ENCODE data around the gene GABBR1.

Gene GABBR1

DNA sequence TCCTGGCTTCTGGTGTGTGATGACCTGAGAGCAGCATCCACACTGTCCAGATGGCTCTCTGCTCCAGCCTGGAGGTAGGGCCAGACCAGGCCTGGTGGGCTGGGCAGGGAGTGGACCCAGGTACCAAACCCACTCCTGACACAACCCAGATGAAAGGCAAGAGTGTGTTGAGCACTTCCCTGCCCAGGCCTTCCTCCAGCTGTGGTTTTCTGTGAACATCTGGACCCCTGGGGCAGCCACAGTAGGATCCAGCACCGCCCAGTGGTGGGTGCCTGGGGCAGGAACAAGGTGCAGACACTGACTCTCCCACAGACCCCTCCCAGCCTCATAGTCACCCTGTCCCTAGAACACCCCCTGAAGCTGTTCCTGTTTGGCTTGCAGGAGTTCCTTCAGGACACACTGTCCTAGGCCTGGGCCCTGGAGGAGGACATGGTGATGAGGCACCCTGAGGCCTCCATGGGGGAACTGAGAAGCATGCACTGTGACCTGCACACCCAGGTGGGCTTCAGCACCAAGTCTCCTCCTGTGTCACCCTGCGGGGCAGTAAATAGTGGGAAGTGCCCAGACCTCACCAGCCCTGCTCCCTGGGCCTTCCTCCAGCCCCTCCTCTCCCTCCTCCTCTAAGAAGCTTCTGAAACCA lies 102.2 kb downstream of the GABBR1 start:
- FAIRE-seq, result no peak

GRCh38 chr6:29529956-29530355 lies 103.0 kb downstream of the GABBR1 start:
- FAIRE-seq (no peak), DNase-seq (ENCODE audit: extremely low spot score, insufficient read length, low read depth) (no peak)

More for the DNA sequence above, 102.2 kb downstream of the GABBR1 start:
- no peak for DNase-seq (ENCODE audit: extremely low spot score, insufficient read length, low read depth)

- DNase-seq (ENCODE audit: extremely low spot score, insufficient read length, low read depth) (no peak), FAIRE-seq (no peak)
These were observed 103.9 kb downstream of the GABBR1 start for GRCh38 chr6:29528988-29529560.

DNA sequence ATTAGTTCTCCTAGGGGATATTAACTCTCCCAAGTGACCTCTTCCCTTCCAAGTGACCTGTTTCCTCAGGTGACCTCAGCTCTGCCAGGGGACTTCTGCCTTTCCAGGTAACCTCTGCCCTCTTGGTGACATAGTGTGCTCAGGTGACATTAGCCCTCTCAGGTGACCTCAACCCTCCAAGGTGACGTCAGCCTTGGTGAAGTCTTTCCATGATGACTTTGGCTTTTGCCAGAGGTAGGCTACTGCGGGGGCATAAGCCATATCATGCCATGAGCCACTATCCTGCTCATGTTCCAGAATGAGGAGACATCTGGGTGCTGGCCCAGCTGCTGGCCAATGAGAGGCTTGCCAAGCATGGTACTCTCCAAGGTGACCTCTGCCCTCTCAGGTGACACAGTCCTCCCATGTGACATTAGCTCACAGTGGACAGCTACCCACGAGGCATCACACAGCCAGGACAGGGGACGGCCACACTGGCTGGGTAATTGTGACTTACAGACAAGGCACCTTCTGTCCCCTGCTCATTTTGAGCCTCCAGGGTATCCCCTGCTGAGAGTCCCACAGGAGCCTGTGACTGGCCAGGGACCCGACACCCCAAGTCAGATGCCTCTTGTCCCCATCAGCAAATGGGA lies 104.6 kb downstream of the GABBR1 start:
- no peak for DNase-seq (ENCODE audit: extremely low spot score, insufficient read length, low read depth)

GRCh38 chr6:29527564-29527963 lies 105.4 kb downstream of the GABBR1 start:
- no peak for FAIRE-seq
- DNase-seq (ENCODE audit: extremely low spot score, insufficient read length, low read depth), result no peak

More for the DNA sequence above, 104.6 kb downstream of the GABBR1 start:
- FAIRE-seq, result no peak

DNA sequence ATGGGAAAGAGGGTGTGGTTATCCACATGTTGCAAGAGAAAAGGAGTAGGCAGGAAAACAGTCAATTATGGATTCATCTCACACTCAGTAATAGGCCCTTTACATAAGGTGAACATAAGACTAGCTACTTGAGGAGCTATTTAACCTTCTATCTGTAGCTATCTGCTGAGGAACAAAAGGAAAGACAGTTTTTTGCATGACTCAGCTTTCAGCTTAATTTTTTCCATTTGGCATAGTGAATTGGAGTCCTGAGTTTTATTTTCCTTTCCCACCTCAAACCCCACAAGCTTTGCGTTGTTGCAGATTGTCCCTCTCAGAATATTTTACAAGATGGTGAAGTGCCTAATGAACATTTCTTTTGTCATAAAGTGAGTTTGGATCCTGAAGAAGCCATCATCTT lies 105.9 kb downstream of the GABBR1 start:
- no peak for FAIRE-seq

GRCh38 chr6:29525311-29525639 lies 107.7 kb downstream of the GABBR1 start:
- FAIRE-seq (no peak), DNase-seq (ENCODE audit: extremely low spot score, insufficient read length, low read depth) (no peak)

More for the DNA sequence above, 105.9 kb downstream of the GABBR1 start:
- DNase-seq (ENCODE audit: extremely low spot score, insufficient read length, low read depth), result no peak

DNA sequence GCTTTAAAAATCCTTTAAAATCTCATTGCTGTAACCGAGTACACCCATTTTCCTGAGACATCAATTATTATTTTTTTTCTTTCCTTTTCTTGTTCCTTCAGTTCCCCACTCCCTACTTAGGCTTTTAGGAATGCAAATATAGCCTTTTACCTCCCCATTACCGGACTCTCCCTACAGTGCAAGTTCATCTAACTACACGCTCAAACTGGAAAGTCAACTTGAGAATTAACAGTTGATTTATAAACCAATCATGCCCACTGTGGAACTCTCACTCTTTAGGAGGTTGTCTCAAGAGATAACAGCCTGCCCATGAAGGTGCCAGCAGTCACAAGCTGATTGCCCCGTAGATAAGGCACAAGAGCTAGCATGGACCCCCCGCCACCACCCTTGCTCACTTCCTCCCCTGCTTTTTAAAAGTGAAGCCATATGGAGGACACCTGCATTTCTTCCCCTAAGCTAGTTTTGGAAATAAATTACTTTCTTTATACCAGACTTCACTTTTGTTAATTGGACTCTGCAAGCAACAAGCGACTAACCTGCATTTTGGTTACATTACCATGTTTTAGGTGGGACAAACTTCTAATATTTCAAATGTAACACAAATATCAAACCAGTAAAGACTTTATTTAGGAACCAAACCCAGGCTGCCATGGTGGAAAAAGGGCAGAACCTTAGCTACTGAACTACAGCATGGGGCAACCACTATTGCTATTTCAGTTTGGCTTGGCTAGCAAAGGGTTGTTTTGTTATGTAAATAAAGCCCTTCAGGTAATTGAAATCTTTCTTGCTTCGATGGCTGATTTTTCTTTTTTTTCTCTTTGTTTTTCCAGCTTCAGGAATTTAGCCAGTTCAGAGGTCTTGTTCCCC lies 108.3 kb downstream of the GABBR1 start:
- FAIRE-seq (no peak), DNase-seq (ENCODE audit: extremely low spot score, insufficient read length, low read depth) (no peak)

DNA sequence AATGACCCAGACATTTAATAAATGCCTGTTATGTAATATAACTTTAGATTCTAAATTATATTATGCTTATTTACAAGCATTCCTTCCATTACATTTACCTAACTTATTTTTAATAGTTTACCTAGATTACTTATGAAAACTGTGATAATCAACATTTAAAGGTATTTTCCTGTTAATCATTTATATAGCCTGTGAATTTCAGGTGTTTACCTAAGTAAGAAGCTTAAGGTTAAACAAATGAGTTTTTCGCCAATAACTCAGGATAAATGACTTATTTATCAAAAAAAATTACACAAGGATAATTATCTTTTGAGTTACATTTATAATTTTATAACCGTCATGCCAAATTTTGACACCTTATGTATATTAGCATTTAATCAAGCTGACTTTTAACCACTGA lies 108.9 kb downstream of the GABBR1 start:
- DNase-seq (ENCODE audit: extremely low spot score, insufficient read length, low read depth) (no peak), FAIRE-seq (no peak)

- FAIRE-seq, result no peak
- no peak for DNase-seq (ENCODE audit: extremely low spot score, insufficient read length, low read depth)
These were observed 110.8 kb downstream of the GABBR1 start for GRCh38 chr6:29522227-29522626.

DNA sequence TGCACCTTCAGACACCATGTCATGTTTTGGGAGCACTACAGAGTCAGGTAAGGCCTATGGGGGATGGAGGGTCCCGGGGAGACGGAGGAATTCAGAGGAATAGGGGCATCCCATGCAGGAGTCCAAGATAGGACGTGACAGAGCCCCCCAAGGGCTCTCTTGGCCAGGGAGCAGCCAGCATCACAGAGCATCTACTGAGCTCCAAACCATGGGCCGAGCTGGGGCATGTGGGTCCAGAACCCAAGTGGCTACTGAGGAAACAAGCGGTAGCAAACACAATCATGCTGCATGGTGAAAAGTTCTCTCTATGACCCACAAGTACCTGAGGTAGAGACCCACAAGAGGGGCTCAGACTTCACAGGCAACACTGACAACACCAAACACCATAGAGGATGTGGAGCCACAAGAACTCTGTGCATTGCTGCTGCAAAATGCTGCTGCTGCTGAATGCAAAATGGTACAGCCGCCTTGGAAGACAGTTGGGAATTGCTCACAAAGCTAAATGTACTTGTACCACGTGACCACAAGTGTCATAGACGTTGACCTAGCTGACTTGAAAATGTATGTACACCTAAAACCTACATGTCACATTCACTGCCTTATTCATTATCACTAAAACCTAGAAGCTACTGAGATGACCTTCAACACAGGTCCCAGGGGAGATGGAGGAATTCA lies 111.8 kb downstream of the GABBR1 start:
- FAIRE-seq (no peak), DNase-seq (ENCODE audit: extremely low spot score, insufficient read length, low read depth) (no peak)

GRCh38 chr6:29520232-29520631 lies 112.8 kb downstream of the GABBR1 start:
- FAIRE-seq, result no peak
- DNase-seq (ENCODE audit: extremely low spot score, insufficient read length, low read depth), result no peak

- DNase-seq (ENCODE audit: extremely low spot score, insufficient read length, low read depth) (no peak), FAIRE-seq (no peak)
These were observed 113.5 kb downstream of the GABBR1 start for GRCh38 chr6:29519291-29520010.

GRCh38 chr6:29517728-29518440 lies 115.1 kb downstream of the GABBR1 start:
- DNase-seq (ENCODE audit: extremely low spot score, insufficient read length, low read depth), result no peak
- no peak for FAIRE-seq

- FAIRE-seq (no peak), DNase-seq (ENCODE audit: extremely low spot score, insufficient read length, low read depth) (no peak)
These were observed 115.7 kb downstream of the GABBR1 start for GRCh38 chr6:29517245-29517644.

DNA sequence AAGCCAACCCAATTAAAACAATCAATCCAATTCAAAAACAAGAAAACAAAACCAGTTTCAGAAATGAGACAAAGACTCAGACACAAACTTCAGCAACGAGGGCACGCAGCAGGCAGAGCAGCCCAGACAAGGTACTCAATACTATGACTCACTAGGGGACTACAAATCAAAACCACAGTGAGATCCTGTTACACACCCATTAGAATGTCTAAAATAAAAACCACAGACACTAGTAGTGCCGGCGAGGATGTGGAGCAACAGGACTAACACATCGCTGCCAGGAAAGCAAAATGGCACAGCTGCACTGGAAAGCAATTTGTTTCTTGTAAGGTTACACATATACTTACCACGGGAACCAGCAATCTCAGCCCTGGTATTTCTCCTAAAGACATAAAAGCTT lies 116.9 kb downstream of the GABBR1 start:
- no peak for DNase-seq (ENCODE audit: extremely low spot score, insufficient read length, low read depth)

DNA sequence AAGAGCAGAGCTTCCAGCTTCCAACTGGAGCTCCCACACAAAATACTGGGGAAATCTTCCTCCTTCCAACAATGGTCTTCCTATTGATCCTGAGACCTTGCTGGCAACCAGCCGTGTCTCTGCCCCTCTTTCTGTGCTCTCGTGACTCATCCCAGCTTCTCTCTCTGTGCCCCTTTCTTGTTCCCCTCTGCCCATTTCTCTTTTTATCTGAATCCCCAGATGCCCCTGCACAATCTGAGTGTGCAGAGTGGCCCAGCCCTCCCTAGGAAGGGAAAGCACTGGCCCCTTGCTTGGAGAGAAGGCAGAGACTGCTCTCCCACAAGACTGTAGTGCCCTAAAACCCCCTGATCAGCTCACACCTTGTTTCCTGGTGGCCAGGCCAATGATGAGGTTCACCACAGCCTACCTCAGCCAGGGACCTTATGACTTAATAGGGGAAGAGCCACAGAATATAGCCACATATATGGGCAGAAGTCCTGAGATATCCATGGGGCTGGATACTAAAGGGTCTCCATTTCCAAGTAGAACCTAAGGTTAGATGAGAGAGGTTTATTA lies 122.2 kb downstream of the GABBR1 start:
- no peak for FAIRE-seq
- no peak for DNase-seq (ENCODE audit: extremely low spot score, insufficient read length, low read depth)

More for the DNA sequence above, 116.9 kb downstream of the GABBR1 start:
- FAIRE-seq, result no peak

- no peak for FAIRE-seq
- no peak for DNase-seq (ENCODE audit: extremely low spot score, insufficient read length, low read depth)
These were observed 122.8 kb downstream of the GABBR1 start for GRCh38 chr6:29510202-29510601.
